Stimulated activated CD8-positive, alpha-beta memory T cell treated with anti-CD3 and anti-CD28 coated beads, Interleukin-2, amount 100 ng/mL, for 1 hour (primary cell): ENCODE data around the gene CERS4.
"Not testable (repeated sequence)": the region's sequence is repeated elsewhere in the genome, so short reads cannot be mapped to it uniquely, and the experiment has no call there.

Experiments
- DNase-seq, 2 donors: peaks; one replicate each; pipeline ENCODE4 v3.0.0-alpha.2; 2020; ENCODE audit warnings: low read depth in 2 of 2

The CERS4 gene

DNA sequence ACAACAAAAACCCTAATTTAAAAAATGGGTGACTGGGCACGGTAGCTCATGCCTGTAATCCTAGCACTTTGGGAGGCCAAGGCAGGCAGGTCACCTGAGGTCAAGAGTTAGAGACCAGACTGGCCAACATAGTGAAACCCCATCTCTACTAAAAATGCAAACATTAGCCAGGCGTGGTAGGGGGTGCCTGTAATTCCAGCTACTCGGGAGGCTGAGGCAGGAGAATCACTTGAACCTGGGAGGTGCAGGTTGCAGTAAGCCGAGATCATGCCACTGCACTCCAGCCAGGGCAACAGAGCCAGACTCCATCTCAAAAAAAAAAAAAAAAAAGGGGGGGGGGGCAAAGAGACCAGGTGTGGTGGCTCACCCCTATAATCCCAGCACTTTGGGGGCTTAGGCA is 55.1 kb downstream of the CERS4 start:
- DNase-seq = not testable (repeated sequence)

DNA sequence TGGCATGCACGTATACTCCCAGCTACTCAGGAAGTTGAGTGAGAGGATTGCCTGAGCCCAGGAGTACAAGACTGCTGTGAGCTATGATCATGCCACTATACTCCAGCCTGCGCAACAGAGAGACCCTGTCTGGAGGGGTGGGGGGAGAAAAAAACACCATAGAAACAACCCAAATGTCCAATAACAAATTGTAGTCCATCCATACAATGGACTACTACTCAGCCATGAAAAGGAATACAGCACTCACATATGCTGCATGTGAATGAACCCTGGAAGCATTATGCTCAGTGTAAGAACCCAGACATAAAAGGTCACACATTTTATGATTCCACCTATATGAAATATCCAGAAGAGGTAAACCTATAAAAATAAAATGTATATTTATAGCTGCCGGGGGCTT is 56.7 kb downstream of the CERS4 start:
- no peak for DNase-seq

- no peak for DNase-seq
Measured at GRCh38 chr19:8269724-8270123, 60.6 kb downstream of the CERS4 start.

DNA sequence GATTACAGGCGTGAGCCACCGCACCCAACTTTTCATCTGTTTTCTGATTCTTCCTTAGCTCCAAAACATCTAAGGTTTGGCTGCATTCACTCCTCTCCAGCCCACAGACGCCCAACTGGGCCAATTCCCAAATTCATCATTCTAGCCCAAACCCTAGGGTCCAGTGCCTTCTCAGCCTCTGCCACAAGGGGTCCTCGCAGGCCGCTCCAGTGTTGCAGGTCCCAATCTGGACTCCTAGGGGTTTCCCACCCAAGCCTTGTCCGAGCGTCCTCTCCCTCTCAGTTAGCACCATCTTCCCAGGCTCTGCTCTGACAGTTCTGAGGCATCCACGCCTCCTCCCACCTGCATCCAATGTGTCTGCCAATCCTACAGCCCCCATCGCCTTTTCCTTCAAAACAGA is 67.3 kb downstream of the CERS4 start:
- not testable (repeated sequence) for DNase-seq

DNA sequence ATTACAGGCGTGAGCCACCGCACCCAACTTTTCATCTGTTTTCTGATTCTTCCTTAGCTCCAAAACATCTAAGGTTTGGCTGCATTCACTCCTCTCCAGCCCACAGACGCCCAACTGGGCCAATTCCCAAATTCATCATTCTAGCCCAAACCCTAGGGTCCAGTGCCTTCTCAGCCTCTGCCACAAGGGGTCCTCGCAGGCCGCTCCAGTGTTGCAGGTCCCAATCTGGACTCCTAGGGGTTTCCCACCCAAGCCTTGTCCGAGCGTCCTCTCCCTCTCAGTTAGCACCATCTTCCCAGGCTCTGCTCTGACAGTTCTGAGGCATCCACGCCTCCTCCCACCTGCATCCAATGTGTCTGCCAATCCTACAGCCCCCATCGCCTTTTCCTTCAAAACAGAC is 82.2 kb downstream of the CERS4 start:
- not testable (repeated sequence) for DNase-seq

DNA sequence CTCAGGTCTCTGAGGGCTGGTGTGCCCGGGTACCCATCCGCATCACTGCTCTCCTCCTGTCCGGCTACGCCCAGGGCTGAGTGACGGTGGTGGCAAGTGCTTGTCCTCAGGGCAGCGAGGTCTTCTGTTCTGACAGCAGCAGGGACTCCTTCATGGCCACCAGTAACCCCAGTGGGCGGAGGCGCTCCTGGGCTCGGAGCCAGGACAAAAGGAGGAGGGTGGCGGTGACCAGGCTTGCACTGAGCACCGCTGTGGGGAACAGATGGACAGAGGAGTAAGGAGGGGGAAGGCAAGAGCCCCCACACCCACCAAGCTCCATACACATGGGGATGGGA is 93.2 kb downstream of the CERS4 start:
- no peak for DNase-seq

DNA sequence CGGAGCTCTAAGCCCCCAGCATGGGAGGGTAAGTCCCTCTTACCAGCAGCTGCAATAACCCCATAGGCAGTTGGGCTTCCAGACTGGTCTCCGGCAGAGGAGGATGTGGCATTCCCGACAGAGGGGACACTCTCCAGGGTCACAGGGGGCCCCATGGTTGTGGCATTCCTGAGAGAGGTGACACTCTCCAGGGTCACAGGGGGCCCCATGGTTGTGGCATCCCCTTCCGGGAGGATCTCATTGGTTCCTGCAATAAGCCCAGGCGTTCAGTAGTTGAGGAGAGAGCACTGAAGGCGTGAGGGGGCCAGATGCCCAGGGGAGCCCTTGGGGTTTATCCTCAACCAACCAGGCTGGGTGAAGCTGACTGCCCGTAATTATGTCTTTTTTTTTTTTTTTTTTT is 93.6 kb downstream of the CERS4 start:
- DNase-seq = no peak

DNA sequence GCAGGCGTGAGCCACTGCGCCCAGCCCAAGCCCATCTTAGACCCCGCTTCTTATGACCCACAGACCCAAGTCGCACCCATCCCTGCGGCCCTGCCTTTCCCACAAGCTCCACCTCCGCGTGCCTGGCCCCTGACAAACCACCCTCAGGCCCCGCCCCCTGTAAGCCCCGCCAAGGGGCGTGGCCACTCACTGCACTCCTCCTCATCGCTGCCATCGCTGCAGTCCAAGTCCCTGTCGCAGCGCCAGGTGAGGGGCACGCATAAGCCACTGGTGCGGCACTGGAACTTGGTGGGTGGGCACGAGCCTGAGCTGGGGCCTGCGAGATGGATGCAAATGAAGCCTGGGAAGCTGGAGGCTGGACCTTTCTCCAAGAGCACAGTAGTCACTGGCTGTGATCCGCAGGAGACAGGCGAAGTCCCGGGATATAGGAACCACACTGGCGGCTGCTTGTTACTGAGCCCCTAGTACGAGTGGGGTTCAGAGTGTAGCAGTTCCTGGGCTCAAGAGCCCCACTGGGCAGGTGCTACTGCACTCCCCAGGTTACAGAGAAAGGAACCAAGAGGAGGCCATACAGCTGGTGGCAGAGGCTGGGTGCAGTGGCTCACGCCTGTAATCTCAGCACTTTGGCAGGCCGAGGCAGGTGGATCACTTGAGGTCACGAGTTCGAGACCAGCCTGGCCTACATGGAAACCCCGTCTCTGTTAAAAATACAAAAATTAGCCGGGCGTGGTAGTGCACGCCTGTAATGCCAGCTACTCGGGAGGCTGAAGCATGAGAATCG is 95.9 kb downstream of the CERS4 start:
- DNase-seq = no peak

DNA sequence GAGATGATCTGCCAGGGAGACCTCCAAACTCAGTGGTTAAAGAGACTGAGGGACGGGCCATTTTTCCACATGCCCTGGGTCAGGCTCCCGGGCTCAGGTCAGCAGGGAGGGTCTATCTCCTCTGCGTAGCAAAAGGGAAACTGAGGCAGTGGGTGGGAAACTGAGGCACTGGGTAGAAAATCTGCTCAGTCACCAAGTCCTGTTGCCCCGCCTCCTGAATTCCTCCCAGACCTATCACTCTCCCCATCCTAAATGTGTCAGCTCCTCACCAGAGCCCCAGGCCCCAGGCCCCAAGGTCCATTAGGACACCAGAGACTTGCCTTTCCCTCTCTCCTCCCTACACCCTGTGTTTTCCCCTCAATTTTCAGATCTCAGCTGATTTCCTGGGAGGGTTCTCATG is 96.6 kb downstream of the CERS4 start:
- DNase-seq = no peak

GRCh38 chr19:8306235-8307054 is 97.3 kb downstream of the CERS4 start:
- no peak for DNase-seq

- no peak for DNase-seq
Measured at GRCh38 chr19:8307400-8307964, 98.3 kb downstream of the CERS4 start.

- DNase-seq = peak; percentile 67 to 70
Measured at GRCh38 chr19:8307965-8308866, 99.0 kb downstream of the CERS4 start, which contains the start of gene CD320. TSS of gene CD320 (minus strand) at chr19:8308358. CDS start at chr19:8308290, 68 bp downstream.

GRCh38 chr19:8308891-8309291 is 99.7 kb downstream of the CERS4 start:
- no peak for DNase-seq

DNA sequence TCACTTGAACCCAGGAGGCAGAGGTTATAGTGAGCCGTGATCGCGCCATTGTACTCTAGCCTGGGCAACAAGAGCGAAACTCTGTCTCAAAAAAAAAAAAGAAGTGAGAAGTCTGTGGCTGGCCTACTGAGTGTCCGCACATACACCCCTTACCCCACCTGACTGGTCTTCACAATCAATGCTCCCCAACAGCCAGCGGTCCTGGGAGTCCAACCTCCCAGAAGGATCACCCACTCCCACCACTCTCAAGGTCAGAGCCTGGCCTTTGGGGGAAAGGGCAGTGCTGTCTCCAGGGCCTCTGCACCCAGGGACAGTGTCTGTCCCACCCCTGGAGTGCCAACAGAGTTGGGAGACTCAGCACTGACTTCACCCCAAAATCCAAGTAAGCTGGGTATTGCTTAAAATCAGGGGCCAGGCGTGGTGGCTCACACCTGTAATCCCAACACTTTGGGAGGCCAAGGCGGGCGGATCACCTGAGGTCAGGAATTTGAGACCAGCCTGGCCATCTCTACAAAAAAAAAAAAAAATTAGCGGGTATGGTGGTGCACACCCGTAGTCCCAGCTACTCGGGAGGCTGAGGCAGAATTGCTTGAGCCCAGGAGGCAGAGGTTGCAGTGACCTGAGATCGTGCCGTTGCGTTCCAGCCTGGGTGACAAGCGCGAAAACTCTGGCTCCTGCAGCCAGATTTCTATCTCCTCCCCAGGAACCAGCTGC is 101.3 kb downstream of the CERS4 start:
- DNase-seq = no peak

GRCh38 chr19:8311461-8312260 is 102.5 kb downstream of the CERS4 start:
- DNase-seq = no peak
